Cerebellar nuclear complex (tissue), 1 donor: Measurements from ENCODE around the gene FKBP2.

Source experiments
- DNase-seq, 2 experiments: peaks; one replicate each; lab custom pipeline; 2025; lab: John Stamatoyannopoulos, UW

FKBP2 gene

DNA sequence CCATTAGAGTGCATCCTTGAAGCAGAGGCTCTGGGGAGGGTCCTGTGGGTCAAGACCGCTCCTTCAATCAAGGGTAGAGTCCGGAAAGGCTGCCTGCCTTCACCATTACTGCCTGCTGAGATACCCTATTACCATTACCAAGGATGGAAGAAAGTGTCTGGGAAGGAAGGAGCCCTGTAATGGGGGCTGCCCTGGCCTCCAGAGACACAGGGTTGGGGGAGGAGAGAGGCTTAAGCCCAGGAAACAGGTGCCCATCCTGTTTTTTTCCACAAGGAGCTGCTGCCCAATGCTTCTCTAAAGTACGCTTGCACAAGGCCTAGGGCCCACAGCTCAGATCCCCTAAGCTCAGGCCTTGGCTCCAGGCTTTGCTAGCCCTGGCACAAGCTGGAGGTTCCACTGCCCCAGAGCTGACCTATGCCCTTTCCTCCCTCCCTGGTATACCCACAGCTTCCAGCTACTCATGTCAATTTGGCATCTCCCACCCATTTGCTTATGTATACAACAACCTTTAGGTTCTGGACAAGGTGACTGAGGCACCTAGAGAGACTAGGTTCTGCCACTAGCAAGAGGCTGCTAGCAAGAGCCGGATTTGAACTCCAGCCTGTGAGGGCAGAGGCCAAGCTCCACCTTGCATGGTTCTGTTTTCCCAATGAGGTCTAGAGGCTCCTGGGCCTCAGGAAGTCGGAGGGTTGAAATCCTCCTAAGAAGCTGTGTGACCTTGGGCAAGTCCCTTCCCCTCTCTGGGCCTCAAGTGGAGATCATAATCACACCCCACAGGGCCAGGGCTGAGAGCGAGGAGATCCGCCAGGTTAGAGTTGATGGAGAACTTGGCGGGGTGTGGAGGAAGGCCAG lies 8.9 kb downstream of the FKBP2 start:
- DNase-seq, result no peak

DNA sequence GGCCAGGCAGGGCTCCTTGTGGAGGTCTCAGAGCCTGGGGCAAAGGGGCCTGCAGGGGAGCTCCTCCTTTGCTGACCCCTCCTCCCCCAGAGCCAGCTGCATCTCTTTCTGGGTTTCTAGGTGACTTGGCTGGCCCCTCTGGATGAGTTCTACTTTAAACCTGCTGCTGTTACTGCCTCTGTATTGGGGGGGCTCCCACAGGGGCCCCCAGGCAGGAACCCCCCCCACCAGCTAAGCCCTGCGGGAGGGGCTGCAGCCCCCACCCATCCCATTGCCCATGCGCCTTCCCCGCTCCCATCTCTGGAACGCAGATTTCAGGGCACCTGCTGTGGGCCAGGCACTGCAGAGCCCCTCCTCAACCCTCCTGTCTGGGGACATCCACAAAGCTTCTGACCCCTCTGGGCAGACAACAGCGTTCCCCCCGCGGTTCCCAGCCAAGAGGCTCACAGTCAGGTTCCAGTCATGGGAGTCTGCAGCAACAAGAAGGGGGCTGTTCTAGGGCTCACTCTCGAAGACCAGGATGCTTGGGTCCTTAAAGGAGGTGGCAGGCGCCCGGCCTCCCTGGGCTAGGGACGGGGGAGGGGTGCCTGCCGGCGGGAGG lies 9.6 kb downstream of the FKBP2 start:
- no peak for DNase-seq

DNA sequence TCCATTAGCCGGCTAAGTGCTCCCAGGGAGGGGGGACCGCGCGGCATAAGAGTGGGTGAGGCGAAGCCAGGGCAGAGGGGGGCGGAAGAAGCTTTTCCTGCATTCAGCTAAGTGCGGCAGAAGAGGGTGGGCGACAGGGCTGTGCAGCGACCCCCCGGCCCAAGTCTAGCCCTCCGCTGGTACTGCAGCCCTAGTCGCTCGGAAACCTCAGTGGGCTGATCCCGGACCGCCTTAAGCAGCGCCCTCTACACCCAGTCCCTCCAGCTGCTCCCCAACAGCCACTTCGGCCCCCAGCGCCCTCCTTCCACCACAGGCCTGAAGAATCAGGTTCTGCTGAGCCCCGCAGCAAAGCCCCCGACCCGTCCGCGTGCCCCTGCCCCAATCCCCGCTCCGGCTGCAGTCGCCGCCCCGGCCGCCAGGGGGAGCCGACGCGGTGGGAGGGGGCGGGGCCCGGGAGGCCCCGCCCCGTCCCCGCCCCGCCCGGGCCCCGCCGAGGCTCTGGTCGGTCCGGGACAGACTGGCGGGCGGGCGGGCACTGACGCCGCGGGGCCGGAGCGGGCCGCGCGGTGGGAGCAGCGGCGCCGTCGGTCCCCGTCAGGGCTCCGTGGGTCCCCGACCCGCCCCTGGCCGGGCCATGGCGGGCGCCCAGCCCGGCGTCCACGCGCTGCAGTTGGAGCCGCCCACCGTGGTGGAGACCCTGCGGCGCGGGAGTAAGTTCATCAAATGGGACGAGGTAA lies 10.3 kb downstream of the FKBP2 start, which contains the start of gene PLCB3:
Gene PLCB3 (plus strand): TSS at position 515 of the 737 bp plus-strand sequence. CDS start 120 bp downstream, at position 635.
- DNase-seq, result no peak

DNA sequence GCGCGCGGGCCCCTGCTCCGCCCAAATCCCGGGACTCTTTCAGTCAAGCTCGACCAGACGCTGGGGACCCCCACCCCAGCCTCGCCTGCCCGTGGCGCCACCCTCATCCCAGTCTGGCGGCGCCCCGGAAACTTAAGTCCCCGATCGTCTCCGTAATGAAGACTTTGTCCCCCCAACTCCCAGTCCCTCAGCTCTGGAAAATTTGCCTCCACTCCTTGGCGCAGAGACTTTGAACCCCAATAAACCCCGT lies 10.8 kb downstream of the FKBP2 start:
- no peak for DNase-seq

DNA sequence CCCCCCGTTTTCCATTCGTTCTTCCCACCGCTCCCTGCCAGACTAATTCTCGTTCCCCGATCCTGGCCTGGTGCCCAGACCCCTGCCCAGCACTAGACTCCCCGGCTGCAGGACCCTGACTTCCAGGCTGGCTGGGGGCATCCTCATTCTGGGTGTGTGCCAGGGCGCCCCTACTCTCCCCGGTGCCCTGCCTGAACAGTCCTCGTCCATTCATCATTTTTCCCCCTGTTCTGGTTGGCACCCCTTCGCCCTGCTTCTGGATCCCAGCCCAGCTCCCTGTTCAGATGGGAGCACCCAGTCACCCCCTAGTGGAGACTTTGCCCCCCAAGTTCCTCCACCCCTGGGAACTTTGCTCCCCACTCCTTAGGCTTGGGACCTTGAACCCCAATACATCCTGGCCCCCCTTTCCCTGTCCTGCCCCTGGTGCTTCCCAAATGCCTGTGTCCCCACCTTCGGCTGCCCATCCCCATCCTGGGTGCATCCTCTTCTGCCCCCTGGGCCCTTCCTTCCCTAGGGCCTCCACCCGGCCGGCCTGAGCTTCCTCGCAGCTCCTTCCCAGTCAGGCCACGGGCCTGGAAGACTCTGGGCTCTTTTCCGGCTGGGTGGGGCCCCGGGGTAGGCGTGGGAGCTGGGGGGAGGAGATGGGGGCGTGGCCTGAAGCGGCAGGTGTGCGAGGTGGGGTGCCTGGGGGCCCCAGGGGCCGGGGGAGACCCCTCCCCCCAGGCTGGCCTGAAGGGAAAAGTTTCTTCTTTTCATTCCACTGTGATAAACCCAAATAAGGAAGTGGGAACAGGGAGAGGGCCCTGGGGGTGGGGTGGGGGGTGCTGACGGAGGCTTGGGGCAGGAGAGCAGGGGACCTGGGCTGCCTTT lies 11.3 kb downstream of the FKBP2 start:
- DNase-seq, result no peak

DNA sequence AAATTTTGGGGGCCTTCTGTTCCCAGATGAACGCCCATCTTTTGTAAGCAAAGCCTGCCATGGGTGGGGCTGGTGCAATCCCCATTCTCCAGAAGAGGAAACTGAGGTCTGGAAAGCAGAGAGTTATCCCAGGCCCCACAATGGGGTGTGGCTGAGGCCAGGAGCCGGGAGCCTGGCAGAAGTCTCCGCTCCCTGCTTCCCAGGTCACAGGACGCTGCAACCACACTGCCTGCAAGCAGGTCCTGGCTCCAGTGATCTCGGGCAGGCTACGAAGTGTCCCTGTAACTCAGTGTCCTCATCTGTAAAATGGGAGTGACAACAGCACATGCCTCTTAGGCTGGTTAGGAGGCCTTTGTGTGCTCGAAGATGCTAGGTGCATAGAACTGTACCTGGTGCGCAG lies 12.1 kb downstream of the FKBP2 start:
- no peak for DNase-seq

- no peak for DNase-seq
Observed at GRCh38 chr11:64253481-64253880, 12.6 kb downstream of the FKBP2 start.

GRCh38 chr11:64254326-64254725 lies 13.4 kb downstream of the FKBP2 start:
- DNase-seq, result no peak

DNA sequence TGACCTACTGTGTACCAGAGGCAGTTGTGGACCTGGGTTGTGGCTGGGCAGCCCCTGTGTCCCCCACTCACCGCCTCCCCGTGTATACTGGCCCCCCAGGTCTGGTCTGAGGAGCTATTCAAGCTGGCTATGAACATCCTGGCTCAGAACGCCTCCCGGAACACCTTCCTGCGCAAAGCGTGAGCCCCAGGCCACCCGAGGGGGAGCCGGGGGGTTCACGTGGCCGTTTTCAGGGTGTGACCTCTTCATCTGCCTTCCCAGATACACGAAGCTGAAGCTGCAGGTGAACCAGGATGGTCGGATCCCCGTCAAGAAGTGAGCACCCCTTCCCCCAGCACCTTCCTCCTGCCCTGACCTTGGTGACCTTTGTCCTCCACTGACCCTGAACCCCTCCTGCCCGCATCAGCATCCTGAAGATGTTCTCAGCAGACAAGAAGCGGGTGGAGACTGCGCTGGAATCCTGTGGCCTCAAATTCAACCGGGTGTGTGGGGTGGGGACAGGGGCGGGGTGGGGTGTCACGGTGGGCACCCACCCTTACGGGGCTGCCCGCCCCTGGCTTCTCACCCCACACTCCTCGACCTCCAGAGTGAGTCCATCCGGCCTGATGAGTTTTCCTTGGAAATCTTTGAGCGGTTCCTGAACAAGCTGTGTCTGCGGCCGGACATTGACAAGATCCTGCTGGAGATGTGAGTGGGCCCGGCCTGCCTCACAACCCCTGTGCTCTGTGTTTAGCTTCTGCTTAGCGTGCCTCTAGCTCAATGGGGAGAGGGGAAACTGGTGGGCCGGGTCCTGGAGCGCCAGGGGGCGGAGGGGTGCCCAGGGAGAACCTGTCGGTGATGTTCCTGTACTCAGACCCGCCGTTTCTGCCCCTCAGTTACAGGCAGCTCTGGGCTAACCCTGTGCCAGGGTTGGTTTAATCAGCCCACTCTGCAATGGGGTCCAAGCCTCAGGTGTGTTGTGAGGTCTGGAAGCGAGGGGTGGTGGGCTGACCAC lies 14.5 kb downstream of the FKBP2 start:
- no peak for DNase-seq

DNA sequence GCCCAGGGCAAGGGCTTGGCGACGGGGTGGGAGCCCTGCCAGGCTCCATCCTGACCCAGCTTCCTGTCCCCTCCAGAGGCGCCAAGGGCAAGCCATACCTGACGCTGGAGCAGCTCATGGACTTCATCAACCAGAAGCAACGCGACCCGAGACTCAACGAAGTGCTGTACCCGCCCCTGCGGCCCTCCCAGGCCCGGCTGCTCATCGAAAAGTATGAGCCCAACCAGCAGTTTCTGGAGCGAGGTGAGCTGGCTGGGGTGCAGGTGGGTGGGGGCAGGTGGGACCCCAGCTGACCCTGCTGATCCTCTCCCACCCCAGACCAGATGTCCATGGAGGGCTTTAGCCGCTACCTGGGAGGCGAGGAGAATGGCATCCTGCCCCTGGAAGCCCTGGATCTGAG lies 15.4 kb downstream of the FKBP2 start:
- no peak for DNase-seq

DNA sequence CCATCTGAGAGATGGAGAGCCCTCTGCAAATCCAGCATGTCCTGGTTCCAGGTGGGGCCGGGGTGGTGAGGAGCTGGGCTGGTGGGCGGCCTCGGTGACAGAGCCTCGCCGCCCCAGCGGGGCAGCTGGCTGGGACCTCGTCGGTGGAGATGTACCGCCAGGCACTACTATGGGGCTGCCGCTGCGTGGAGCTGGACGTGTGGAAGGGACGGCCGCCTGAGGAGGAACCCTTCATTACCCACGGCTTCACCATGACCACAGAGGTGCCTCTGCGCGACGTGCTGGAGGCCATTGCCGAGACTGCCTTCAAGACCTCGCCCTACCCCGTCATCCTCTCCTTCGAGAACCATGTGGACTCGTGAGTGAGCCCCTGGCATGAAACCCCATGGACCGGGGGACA lies 17.5 kb downstream of the FKBP2 start:
- DNase-seq, result no peak

DNA sequence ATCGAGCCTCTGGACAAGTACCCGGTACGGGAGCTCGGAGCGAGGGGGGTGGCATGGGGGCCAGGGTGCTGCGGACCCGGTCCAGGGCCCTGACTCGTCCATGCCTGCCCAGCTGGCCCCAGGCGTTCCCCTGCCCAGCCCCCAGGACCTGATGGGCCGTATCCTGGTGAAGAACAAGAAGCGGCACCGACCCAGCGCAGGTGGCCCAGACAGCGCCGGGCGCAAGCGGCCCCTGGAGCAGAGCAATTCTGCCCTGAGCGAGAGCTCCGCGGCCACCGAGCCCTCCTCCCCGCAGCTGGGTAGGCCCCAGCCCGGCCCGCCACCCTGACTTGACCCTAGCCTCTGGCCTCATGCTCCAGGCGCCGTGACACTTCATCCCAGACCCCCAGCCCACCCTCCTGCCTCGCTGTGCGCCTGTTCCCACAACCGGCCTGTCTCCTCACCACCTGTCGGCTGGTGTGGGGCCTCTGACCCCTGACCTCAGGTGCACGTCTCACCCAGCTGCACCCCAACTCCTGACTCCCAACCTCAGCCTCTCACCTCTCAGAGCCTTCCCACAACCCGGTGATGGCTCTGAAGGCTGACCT lies 18.1 kb downstream of the FKBP2 start:
- no peak for DNase-seq

DNA sequence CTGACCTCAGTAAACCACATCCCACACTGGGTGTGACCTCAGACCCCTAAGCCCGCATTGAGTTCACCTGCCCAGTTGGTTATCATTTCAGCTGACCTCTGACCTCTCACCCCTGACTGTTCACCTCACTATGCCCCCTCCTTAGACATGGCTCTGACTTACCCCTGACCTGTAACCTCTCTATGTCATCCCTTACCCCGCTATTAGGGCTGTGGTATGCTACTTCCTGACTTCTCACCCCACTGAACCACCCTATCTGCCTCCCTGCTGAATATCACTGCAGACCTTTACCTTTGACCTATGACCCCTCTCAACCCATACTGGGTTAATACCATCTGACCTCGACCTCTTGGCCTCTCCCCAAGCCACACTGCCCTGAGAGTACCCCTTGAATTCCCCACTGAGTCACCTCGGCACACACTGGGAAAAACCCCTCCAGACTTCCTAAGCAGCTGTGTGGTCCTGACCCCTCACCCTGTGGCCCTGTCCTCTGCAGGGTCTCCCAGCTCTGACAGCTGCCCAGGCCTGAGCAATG lies 18.7 kb downstream of the FKBP2 start:
- no peak for DNase-seq

- DNase-seq, result no peak
Observed at GRCh38 chr11:64260147-64260708, 19.3 kb downstream of the FKBP2 start.

DNA sequence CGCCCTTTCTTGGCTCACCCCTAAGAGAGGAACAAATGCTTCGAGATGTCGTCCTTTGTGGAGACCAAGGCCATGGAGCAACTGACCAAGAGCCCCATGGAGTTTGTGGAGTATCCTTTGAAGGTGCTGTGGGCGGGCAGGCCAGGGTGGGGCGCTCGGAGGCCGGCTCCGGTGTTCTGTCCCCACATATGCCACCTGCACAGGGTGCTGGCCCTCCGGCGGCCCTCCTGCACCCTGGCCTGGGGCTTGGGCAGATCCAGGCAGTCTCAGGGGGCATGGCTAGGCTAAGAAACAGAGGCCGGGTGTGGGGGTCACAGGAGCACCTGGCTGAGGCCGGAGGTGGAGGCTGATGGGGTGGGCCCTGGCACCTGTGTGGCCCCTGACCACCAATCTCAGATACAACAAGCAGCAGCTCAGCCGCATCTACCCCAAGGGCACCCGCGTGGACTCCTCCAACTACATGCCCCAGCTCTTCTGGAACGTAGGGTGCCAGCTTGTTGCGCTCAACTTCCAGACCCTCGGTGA lies 20.7 kb downstream of the FKBP2 start:
- DNase-seq, result no peak

GRCh38 chr11:64262271-64263002 lies 21.5 kb downstream of the FKBP2 start:
- DNase-seq, result no peak

GRCh38 chr11:64263021-64263946 lies 22.4 kb downstream of the FKBP2 start:
- DNase-seq, result no peak

GRCh38 chr11:64263947-64264317 lies 23.0 kb downstream of the FKBP2 start:
- no peak for DNase-seq
